Esophagus muscularis mucosa (tissue), 3 donors: Measurements from ENCODE around the gene MSRB3.

Experiments used
- EP300 ChIP-seq: sonication (generic); formaldehyde crosslinking; IDR thresholded peaks from one replicate; pipeline ENCODE4 v1.6.1; 2017; ENCODE audit warnings: antibody characterized with exemption
- TF ChIP-seq, protein P1 (sequence below), 3 experiments: fragments of 200-600 bp in 2 of 3; fragments of 450-650 bp in 1 of 3; sonication (generic) in 2 of 3; IDR thresholded peaks; one replicate each; pipeline ENCODE4 v1.5.1; 2017 to 2019; ENCODE audit warnings: antibody characterized with exemption in 3 of 3, mild to moderate bottlenecking in 2 of 3, moderate library complexity in 1 of 3

DNA sequence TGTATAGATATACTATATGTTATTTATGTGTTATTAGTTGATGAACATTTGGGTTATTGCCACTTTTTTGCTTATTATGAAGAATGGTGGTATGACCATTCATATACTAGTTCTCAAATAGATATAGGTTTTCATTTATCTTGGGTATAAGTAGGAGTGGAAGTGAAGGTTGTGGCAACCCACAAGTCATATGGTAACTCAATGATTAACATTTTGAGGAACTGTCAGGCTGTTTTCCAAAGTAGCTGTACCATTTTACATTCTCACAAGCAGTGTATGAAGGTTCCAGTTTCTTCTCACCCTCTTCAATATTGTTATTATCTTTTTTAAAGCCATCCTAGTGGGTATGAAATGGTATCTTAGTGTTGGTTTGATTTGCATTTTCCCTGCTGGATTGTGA is 19.0 kb upstream of the MSRB3 start:
- TF ChIP-seq, protein P1, sequence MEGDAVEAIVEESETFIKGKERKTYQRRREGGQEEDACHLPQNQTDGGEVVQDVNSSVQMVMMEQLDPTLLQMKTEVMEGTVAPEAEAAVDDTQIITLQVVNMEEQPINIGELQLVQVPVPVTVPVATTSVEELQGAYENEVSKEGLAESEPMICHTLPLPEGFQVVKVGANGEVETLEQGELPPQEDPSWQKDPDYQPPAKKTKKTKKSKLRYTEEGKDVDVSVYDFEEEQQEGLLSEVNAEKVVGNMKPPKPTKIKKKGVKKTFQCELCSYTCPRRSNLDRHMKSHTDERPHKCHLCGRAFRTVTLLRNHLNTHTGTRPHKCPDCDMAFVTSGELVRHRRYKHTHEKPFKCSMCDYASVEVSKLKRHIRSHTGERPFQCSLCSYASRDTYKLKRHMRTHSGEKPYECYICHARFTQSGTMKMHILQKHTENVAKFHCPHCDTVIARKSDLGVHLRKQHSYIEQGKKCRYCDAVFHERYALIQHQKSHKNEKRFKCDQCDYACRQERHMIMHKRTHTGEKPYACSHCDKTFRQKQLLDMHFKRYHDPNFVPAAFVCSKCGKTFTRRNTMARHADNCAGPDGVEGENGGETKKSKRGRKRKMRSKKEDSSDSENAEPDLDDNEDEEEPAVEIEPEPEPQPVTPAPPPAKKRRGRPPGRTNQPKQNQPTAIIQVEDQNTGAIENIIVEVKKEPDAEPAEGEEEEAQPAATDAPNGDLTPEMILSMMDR (IDR thresholded peaks at IDR 0.05) = no peak
- no peak for TF ChIP-seq EP300
